GM12891 (cell line): ENCODE measurements around the gene FBXO31.

Experiments
- PAX5 ChIP-seq: IDR thresholded peaks from 2 replicates; pipeline ENCODE4 v1.6.1; 2011; ENCODE audit warnings: low read length, moderate library complexity, mild to moderate bottlenecking; ENCODE audit not compliant: insufficient read depth, severe bottlenecking
- POLR2A ChIP-seq: IDR thresholded peaks from 2 replicates; pipeline ENCODE4 v1.6.1; 2011; ENCODE audit warnings: low read depth, low read length, control low read depth
- POLR2AphosphoS5 ChIP-seq: IDR thresholded peaks from 2 replicates; pipeline ENCODE4 v1.6.1; 2011; ENCODE audit warnings: low read depth, low read length, control low read depth
- SPI1 ChIP-seq: IDR thresholded peaks from 2 replicates; pipeline ENCODE4 v1.6.1; 2011; ENCODE audit warnings: low read depth, low read length, control low read depth
- TAF1 ChIP-seq: IDR thresholded peaks from 2 replicates; pipeline ENCODE4 v1.6.1; 2011; ENCODE audit warnings: low read depth, low read length, control low read depth

DNA sequence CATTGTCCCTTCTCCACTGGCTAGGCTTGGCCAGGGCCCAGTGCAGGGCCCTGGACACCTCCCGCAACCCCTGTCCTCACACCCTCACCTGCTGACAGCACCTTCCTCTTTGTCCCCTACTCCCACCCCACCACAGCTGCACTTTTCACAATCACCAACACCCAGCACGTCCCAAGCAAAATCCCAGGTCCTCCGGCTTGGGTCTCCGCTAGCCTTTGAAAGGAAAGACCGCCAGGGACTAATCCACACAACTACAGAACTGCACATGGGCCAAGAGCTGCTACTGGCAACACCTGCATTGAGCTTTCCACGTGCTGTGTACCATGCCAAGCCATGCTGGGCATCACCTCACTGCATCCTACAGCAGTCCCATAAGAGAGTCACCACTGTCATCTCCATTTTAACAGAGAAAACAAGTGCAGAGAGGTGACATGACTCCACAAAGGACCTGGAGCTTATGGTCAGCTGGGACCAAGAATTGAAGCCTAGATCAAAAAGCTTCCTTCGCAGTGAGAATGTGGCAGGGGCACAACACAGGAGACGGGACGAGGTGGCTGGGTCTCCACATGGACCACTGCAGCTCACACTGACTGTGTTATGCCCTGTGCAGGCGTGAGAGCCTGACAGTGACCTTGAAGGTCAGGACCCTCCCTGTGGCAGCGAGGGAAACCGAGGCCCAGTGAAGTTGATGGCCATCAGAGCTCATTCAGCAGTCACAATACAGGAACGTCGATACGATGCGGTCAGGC is 22.5 kb downstream of the FBXO31 start:
- TF ChIP-seq POLR2AphosphoS5 (no peak), POLR2A (no peak), SPI1 (no peak), TAF1 (no peak), PAX5 (no peak)
